WTC11 (cell line): Measurements from ENCODE around the gene NSUN3. TPM values are rescaled to one million over a fixed set of nuclear protein-coding genes. Genes with fewer than 3 reads are reported as not detected.

Experiments
- ATAC-seq: fragments of 200-7000 bp; cut with Tn5 transposase; 2 replicates; pipeline ENCODE4 v1.10.0; 2021; ENCODE audit warnings: mild to moderate bottlenecking, moderate library complexity
- CTCF ChIA-PET: fragments of 300-600 bp; sonication (Branson Sonifier 250); formaldehyde crosslinking; loops from one replicate; lab custom pipeline; 2021; ENCODE audit warnings: antibody characterized with exemption; lab: Charles Lee
- POLR2A ChIA-PET: fragments of 350-600 bp; sonication (Branson Sonifier 250); formaldehyde crosslinking; loops from one replicate; lab custom pipeline; 2021; ENCODE audit warnings: antibody characterized with exemption; lab: Charles Lee
- DNase-seq: peaks from one replicate; pipeline ENCODE4 v3.0.0; 2021; ENCODE audit warnings: low spot score
- H3K27ac Mint-ChIP-seq: 2 replicates; pipeline ENCODE4 v1.8.0; 2021; ENCODE audit warnings: mixed read lengths
- H3K27me3 Mint-ChIP-seq: 2 replicates; pipeline ENCODE4 v1.8.0; 2021; ENCODE audit warnings: low read depth, mild to moderate bottlenecking, moderate library complexity, mixed read lengths
- H3K36me3 Mint-ChIP-seq: 2 replicates; pipeline ENCODE4 v1.8.0; 2021; ENCODE audit warnings: mixed read lengths
- H3K4me1 Mint-ChIP-seq: 2 replicates; pipeline ENCODE4 v1.8.0; 2022; ENCODE audit warnings: mixed read lengths
- H3K4me3 Mint-ChIP-seq: 2 replicates; pipeline ENCODE4 v1.8.0; 2021; ENCODE audit warnings: mild to moderate bottlenecking, moderate library complexity, mixed read lengths
- H3K9me3 Mint-ChIP-seq: 2 replicates; pipeline ENCODE4 v1.8.0; 2021; ENCODE audit warnings: mixed read lengths
- CBFB ChIP-seq: sonication (generic); formaldehyde crosslinking; IDR thresholded peaks from 2 replicates; pipeline ENCODE4 v1.8.1; 2022; ENCODE audit warnings: mild to moderate bottlenecking, low read depth, missing genetic modification reagents
- CREB1 ChIP-seq: sonication (generic); formaldehyde crosslinking; IDR thresholded peaks from 2 replicates; pipeline ENCODE4 v1.8.0; 2023; ENCODE audit warnings: mild to moderate bottlenecking, missing genetic modification reagents
- CREM ChIP-seq: sonication (generic); formaldehyde crosslinking; IDR thresholded peaks from 2 replicates; pipeline ENCODE4 v1.8.1; 2022; ENCODE audit warnings: mild to moderate bottlenecking, missing genetic modification reagents, moderate library complexity
- ESRRA ChIP-seq: sonication (generic); formaldehyde crosslinking; IDR thresholded peaks from 2 replicates; pipeline ENCODE4 v1.8.1; 2022; ENCODE audit warnings: mild to moderate bottlenecking, missing genetic modification reagents, borderline replicate concordance
- FOXJ3 ChIP-seq: sonication (generic); formaldehyde crosslinking; IDR thresholded peaks from 2 replicates; pipeline ENCODE4 v1.9.0; 2021; ENCODE audit warnings: missing genetic modification reagents, mild to moderate bottlenecking, borderline replicate concordance
- FOXK1 ChIP-seq: sonication (generic); formaldehyde crosslinking; IDR thresholded peaks from 2 replicates; pipeline ENCODE4 v1.8.0; 2022; ENCODE audit warnings: mild to moderate bottlenecking, moderate library complexity, missing genetic modification reagents
- FOXP1 ChIP-seq: sonication (generic); formaldehyde crosslinking; IDR thresholded peaks from 2 replicates; pipeline ENCODE4 v1.8.0; 2022; ENCODE audit warnings: missing genetic modification reagents, mild to moderate bottlenecking, moderate library complexity, borderline replicate concordance
- JAZF1 ChIP-seq: fragments of 250-450 bp; sonication (Bioruptor Pico); IDR thresholded peaks from 2 replicates; pipeline ENCODE4 v1.9.0; 2021; ENCODE audit warnings: moderate library complexity, mild to moderate bottlenecking, inconsistent platforms
- KAT7 ChIP-seq: sonication (generic); formaldehyde crosslinking; IDR thresholded peaks from 2 replicates; pipeline ENCODE4 v1.8.1; 2023; ENCODE audit warnings: missing genetic modification reagents, mild to moderate bottlenecking, borderline replicate concordance
- MXD4 ChIP-seq: fragments of 250-450 bp; sonication (Bioruptor Pico); IDR thresholded peaks from 2 replicates; pipeline ENCODE4 v1.8.0; 2021; ENCODE audit warnings: mild to moderate bottlenecking, moderate library complexity, borderline replicate concordance
- NR2C2 ChIP-seq: sonication (generic); formaldehyde crosslinking; IDR thresholded peaks from 2 replicates; pipeline ENCODE4 v1.8.0; 2022; ENCODE audit warnings: mild to moderate bottlenecking, missing genetic modification reagents
- OVOL2 ChIP-seq: fragments of 250-450 bp; sonication (Bioruptor Pico); IDR thresholded peaks from 2 replicates; pipeline ENCODE4 v1.9.0; 2021; ENCODE audit warnings: mild to moderate bottlenecking, borderline replicate concordance
- SMAD3 ChIP-seq: sonication (generic); formaldehyde crosslinking; IDR thresholded peaks from 2 replicates; pipeline ENCODE4 v1.8.0; 2022; ENCODE audit warnings: missing genetic modification reagents, mild to moderate bottlenecking, borderline replicate concordance
- SMAD4 ChIP-seq: sonication (generic); formaldehyde crosslinking; IDR thresholded peaks from 2 replicates; pipeline ENCODE4 v1.8.0; 2022; ENCODE audit warnings: mild to moderate bottlenecking, missing genetic modification reagents
- SP1 ChIP-seq: sonication (generic); formaldehyde crosslinking; conservative IDR thresholded peaks from 2 replicates; pipeline ENCODE4 v1.8.1; 2022; ENCODE audit warnings: missing genetic modification reagents
- TEAD1 ChIP-seq: sonication (generic); formaldehyde crosslinking; IDR thresholded peaks from 2 replicates; pipeline ENCODE4 v1.8.0; 2022; ENCODE audit warnings: mild to moderate bottlenecking, missing genetic modification reagents
- ZNF416 ChIP-seq: fragments of 250-450 bp; sonication (Bioruptor Pico); IDR thresholded peaks from 2 replicates; pipeline ENCODE4 v1.9.0; 2021; ENCODE audit warnings: mild to moderate bottlenecking, inconsistent platforms
- ZNF423 ChIP-seq: fragments of 250-450 bp; sonication (Bioruptor Pico); IDR thresholded peaks from 2 replicates; pipeline ENCODE4 v2.1.2; 2022; ENCODE audit warnings: mild to moderate bottlenecking, moderate library complexity
- total RNA-seq: library from RNA; stranded (reverse); gene quantifications from 3 replicates; pipeline ENCODE4 v1.2.3, GENCODE V29; 2021
- TF ChIP-seq, protein P1 (sequence below): fragments of 250-450 bp; sonication (Bioruptor Pico); conservative IDR thresholded peaks from 2 replicates; pipeline ENCODE4 v1.9.0; 2021; ENCODE audit warnings: mild to moderate bottlenecking
- TF ChIP-seq, protein P2 (sequence below): fragments of 250-450 bp; sonication (Bioruptor Pico); IDR thresholded peaks from 2 replicates; pipeline ENCODE4 v1.9.0; 2021; ENCODE audit warnings: moderate library complexity, mild to moderate bottlenecking, inconsistent platforms, borderline replicate concordance
- TF ChIP-seq, protein P3 (sequence below): sonication (generic); formaldehyde crosslinking; conservative IDR thresholded peaks from 2 replicates; pipeline ENCODE4 v1.8.1; 2022; ENCODE audit warnings: mild to moderate bottlenecking, missing genetic modification reagents
- TF ChIP-seq, protein P4 (sequence below): sonication (generic); formaldehyde crosslinking; IDR thresholded peaks from 2 replicates; pipeline ENCODE4 v1.8.1; 2022; ENCODE audit warnings: mild to moderate bottlenecking, moderate library complexity, missing genetic modification reagents
- TF ChIP-seq, protein P5 (sequence below): sonication (generic); formaldehyde crosslinking; IDR thresholded peaks from 2 replicates; pipeline ENCODE4 v1.8.0; 2023; ENCODE audit warnings: missing genetic modification reagents
- TF ChIP-seq, protein P6 (sequence below): sonication (generic); formaldehyde crosslinking; IDR thresholded peaks from 2 replicates; pipeline ENCODE4 v1.8.0; 2022; ENCODE audit warnings: missing genetic modification reagents
- TF ChIP-seq, protein P7 (sequence below): sonication (generic); formaldehyde crosslinking; IDR thresholded peaks from 2 replicates; pipeline ENCODE4 v1.8.1; 2022; ENCODE audit warnings: mild to moderate bottlenecking, missing genetic modification reagents, moderate library complexity, borderline replicate concordance
- TF ChIP-seq, protein P8 (sequence below): sonication (generic); formaldehyde crosslinking; IDR thresholded peaks from 2 replicates; pipeline ENCODE4 v1.8.0; 2022; ENCODE audit warnings: mild to moderate bottlenecking, missing genetic modification reagents

Gene NSUN3
- total RNA-seq, 1 experiment from 2014 or later: 8.2 TPM

DNA sequence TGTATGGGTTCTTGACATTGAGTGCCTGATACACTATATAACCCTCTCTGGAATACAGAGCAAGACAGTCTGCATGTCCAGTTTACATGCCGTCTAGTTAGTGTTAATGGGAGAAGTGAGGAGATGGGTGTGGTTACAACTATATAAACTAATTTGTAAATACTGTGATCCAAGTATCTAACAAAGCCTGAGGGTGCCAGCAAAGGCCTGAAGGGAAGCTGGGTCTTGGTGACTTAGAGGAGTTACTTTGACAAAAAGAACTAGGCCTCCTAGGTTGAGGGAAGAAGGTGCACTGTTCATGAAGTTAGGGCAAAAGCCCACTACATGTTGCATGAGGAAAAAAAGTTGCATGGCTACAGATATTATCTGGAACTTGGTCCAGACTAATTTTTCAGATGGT, 2.3 kb downstream of the NSUN3 start:
- no peak for ATAC-seq
- Mint-ChIP-seq H3K4me1 (peaks cover 11% of the 10 kb centered on the region), H3K9me3 (no peaks in the 10 kb centered on the region)
- TF ChIP-seq ESRRA: no peak
- TF ChIP-seq, protein P1, sequence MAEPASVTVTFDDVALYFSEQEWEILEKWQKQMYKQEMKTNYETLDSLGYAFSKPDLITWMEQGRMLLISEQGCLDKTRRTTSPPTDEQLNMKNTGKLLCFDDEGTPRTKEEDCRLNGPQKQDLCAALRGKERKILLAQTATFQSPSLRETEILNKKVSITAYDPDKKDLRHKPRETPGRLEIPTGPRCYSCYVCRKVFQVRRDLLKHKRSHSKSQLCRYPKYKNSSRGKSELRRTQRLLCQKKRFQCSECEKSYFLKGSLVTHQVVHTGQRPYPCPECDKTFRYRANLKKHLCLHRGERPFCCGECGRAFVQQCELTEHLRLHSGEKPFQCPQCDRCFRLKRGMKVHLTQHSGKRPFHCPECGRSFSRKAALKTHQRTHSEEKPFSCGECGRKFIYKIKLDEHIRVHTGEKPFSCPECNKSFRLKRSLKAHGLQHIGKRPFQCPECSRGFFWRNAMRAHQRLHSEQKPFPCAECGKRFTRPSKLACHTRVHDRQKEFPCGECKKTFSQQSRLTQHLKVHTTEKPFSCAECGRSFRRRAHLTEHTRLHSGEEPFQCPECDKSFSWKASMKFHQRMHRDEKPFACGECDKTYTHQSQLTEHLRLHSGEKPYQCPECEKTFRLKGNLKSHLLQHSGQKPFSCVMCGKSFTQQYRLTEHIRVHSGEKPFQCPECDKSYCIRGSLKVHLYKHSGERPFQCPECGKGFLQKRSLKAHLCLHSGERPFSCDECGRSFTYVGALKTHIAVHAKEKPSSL (CRISPR knock-in tag): no peak
- TF ChIP-seq, protein P2, sequence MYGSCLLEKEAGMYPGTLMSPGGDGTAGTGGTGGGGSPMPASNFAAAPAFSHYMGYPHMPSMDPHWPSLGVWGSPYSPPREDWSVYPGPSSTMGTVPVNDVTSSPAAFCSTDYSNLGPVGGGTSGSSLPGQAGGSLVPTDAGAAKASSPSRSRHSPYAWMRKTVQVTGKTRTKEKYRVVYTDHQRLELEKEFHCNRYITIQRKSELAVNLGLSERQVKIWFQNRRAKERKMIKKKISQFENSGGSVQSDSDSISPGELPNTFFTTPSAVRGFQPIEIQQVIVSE: no peak
- no peak for TF ChIP-seq CREB1 (CRISPR knock-in tag)
- no peak for TF ChIP-seq NR2C2 (CRISPR knock-in tag)
- TF ChIP-seq ZNF416 (CRISPR knock-in tag): no peak
- TF ChIP-seq CREM (CRISPR knock-in tag): no peak
- no peak for TF ChIP-seq FOXK1 (CRISPR knock-in tag)
- TF ChIP-seq SMAD3 (CRISPR knock-in tag): no peak
- no peak for TF ChIP-seq FOXJ3 (CRISPR knock-in tag)
- TF ChIP-seq SMAD4 (CRISPR knock-in tag): no peak
- TF ChIP-seq KAT7 (CRISPR knock-in tag): no peak
- no peak for TF ChIP-seq JAZF1 (CRISPR knock-in tag)
- no peak for TF ChIP-seq MXD4 (CRISPR knock-in tag)
- TF ChIP-seq, protein P3, sequence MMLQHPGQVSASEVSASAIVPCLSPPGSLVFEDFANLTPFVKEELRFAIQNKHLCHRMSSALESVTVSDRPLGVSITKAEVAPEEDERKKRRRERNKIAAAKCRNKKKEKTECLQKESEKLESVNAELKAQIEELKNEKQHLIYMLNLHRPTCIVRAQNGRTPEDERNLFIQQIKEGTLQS: no peak
- TF ChIP-seq, protein P4, sequence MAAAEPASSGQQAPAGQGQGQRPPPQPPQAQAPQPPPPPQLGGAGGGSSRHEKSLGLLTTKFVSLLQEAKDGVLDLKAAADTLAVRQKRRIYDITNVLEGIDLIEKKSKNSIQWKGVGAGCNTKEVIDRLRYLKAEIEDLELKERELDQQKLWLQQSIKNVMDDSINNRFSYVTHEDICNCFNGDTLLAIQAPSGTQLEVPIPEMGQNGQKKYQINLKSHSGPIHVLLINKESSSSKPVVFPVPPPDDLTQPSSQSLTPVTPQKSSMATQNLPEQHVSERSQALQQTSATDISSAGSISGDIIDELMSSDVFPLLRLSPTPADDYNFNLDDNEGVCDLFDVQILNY (CRISPR knock-in tag): no peak
- no peak for TF ChIP-seq SP1 (CRISPR knock-in tag)
- TF ChIP-seq, all 79 proteins: peak for 0
- ChIA-PET CTCF (no interaction called here), POLR2A (no interaction called here)
- no peak overlapping the region for H3K27ac Mint-ChIP-seq
- no peak overlapping the region for H3K4me3 Mint-ChIP-seq
- H3K27me3 Mint-ChIP-seq: no peaks in the 10 kb centered on the region
- no peak for DNase-seq
- H3K36me3 Mint-ChIP-seq: peaks cover 2% of the 10 kb centered on the region; the same call in 1 of the 2 replicates

DNA sequence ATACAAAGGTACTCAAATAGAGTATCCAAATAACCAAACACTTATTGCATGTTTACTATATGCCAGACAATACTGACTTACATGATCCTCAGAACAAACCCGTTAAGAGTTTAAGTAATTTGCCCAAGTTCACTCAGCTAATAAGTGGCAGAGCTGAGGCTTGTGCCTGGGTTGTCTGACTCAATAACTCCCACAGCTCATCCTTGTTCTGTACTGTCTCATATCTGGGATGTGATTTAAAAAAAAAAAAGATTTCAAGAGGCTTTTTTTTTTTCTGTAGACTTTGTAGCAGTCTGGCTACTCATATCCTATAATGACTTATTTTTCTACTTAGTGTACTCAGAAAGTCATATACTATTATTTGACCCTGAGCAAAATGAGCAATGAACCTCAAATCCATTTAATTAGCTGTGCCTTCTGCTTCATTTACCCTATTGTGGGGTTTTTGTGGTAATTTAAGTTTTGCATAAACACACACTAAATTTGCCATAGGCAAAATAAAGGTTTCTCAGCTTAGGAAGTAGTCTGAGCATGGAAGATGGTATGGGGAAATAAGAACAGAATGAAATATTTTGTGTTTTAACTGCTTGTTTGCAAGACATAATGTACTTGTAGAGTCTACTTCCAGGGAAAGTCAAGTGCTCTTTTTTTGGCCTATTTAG, 3.1 kb downstream of the NSUN3 start:
- Mint-ChIP-seq H3K27me3 (no peaks in the 10 kb centered on the region), H3K36me3 (peaks cover 2% of the 10 kb centered on the region; the same call in 1 of the 2 replicates), H3K9me3 (no peaks in the 10 kb centered on the region), H3K4me3 (no peak overlapping the region), H3K4me1 (peaks cover 11% of the 10 kb centered on the region), H3K27ac (no peak overlapping the region)
- CTCF ChIA-PET: no interaction called here
- POLR2A ChIA-PET: no interaction called here
- ATAC-seq: no peak
- no peak for DNase-seq
- TF ChIP-seq FOXP1 (CRISPR knock-in tag) (no peak), ESRRA (no peak), TEAD1 (CRISPR knock-in tag) (no peak), CBFB (CRISPR knock-in tag) (no peak), OVOL2 (CRISPR knock-in tag) (no peak), ZNF423 (no peak)
- TF ChIP-seq, protein P5, sequence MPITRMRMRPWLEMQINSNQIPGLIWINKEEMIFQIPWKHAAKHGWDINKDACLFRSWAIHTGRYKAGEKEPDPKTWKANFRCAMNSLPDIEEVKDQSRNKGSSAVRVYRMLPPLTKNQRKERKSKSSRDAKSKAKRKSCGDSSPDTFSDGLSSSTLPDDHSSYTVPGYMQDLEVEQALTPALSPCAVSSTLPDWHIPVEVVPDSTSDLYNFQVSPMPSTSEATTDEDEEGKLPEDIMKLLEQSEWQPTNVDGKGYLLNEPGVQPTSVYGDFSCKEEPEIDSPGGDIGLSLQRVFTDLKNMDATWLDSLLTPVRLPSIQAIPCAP (CRISPR knock-in tag): no peak
- TF ChIP-seq, protein P6, sequence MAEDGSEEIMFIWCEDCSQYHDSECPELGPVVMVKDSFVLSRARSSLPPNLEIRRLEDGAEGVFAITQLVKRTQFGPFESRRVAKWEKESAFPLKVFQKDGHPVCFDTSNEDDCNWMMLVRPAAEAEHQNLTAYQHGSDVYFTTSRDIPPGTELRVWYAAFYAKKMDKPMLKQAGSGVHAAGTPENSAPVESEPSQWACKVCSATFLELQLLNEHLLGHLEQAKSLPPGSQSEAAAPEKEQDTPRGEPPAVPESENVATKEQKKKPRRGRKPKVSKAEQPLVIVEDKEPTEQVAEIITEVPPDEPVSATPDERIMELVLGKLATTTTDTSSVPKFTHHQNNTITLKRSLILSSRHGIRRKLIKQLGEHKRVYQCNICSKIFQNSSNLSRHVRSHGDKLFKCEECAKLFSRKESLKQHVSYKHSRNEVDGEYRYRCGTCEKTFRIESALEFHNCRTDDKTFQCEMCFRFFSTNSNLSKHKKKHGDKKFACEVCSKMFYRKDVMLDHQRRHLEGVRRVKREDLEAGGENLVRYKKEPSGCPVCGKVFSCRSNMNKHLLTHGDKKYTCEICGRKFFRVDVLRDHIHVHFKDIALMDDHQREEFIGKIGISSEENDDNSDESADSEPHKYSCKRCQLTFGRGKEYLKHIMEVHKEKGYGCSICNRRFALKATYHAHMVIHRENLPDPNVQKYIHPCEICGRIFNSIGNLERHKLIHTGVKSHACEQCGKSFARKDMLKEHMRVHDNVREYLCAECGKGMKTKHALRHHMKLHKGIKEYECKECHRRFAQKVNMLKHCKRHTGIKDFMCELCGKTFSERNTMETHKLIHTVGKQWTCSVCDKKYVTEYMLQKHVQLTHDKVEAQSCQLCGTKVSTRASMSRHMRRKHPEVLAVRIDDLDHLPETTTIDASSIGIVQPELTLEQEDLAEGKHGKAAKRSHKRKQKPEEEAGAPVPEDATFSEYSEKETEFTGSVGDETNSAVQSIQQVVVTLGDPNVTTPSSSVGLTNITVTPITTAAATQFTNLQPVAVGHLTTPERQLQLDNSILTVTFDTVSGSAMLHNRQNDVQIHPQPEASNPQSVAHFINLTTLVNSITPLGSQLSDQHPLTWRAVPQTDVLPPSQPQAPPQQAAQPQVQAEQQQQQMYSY (CRISPR knock-in tag): no peak
- TF ChIP-seq, protein P7, sequence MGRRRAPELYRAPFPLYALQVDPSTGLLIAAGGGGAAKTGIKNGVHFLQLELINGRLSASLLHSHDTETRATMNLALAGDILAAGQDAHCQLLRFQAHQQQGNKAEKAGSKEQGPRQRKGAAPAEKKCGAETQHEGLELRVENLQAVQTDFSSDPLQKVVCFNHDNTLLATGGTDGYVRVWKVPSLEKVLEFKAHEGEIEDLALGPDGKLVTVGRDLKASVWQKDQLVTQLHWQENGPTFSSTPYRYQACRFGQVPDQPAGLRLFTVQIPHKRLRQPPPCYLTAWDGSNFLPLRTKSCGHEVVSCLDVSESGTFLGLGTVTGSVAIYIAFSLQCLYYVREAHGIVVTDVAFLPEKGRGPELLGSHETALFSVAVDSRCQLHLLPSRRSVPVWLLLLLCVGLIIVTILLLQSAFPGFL (CRISPR knock-in tag): no peak
- TF ChIP-seq, protein P8, sequence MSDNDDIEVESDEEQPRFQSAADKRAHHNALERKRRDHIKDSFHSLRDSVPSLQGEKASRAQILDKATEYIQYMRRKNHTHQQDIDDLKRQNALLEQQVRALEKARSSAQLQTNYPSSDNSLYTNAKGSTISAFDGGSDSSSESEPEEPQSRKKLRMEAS (CRISPR knock-in tag): no peak
